ENCODE measurements around the gene SMIM38.
"Not testable (repeated sequence)": the region's sequence is repeated elsewhere in the genome, so short reads cannot be mapped to it uniquely, and the experiment has no call there.

SMIM38 gene

DNA sequence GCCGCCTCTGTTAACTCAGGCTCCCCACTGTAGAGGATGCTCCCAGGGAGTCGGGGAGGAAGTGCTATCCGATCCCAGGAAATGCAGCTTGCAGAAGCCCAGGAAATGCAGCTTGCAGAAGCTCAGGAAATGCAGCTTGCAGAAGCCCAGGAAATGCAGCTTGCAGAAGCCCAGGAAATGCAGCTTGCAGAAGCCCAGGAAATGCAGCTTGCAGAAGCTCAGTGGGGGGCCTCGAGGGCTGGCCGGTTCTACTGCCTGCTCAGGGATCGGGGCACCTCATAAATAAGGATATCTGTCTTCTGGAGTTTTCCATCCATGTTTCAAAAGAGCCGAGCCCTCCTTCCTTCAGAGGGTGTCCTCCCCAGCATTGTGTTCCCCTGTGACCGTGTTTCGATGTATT, 25.1 kb upstream of the SMIM38 start:
- H3K36me3 Mint-ChIP-seq = no peaks in the 10 kb centered on the region
- H3K4me1 Mint-ChIP-seq = peaks cover 6% of the 10 kb centered on the region
- no peak overlapping the region for H3K27ac Mint-ChIP-seq
- H3K4me3 Mint-ChIP-seq = no peak overlapping the region
- DNase-seq (ENCODE audit: low spot score in 2 of 2) (no peak), ATAC-seq (no peak)
- peaks cover 6% of the 10 kb centered on the region for H3K9me3 Mint-ChIP-seq

- no peaks in the 10 kb centered on the region for H3K36me3 Mint-ChIP-seq
These were observed 24.6 kb upstream of the SMIM38 start for GRCh38 chr11:69131121-69131566.

DNA sequence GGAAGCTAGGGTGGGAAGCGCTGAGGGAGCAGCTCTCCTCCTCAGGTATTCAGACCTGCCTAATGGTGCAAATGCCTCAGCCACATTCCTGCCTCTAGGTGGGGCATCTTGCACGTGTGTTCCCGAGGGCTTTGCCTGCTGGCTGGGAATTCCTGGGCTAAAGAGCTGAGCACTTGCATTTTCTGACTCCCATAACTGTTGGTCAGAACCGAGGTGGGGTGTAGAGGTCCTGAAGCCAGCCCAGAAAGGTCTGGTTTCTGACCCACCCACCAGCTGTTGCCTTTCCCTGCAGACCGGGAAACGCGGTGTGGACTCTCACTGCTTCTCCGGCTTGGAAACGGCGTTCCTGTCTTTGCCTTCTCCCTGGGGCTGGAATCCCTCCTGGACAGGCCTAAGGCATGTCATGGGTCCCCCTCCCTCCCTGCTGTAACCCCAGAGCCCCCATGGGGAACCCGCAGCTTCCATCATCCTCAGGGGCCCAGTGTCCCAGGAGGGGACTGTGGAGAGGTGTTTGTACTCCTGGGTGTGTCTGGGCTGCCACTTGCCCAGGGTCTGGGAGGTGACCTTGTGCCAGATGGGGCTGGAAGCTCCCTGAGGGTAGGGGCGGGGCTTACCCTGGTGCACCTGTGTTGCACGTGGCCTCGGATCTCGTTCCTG, 24.0 kb upstream of the SMIM38 start:
- Mint-ChIP-seq H3K36me3 (no peaks in the 10 kb centered on the region), H3K9me3 (peaks cover 6% of the 10 kb centered on the region), H3K4me3 (no peak overlapping the region), H3K4me1 (peaks cover 13% of the 10 kb centered on the region), H3K27ac (no peak overlapping the region)
- ATAC-seq (no peak), DNase-seq (ENCODE audit: low spot score in 2 of 2) (no peak)

More at GRCh38 chr11:69131121-69131566, 24.6 kb upstream of the SMIM38 start:
- ATAC-seq = no peak
- H3K9me3 Mint-ChIP-seq = peaks cover 6% of the 10 kb centered on the region
- peaks cover 11% of the 10 kb centered on the region for H3K4me1 Mint-ChIP-seq
- no peak overlapping the region for H3K4me3 Mint-ChIP-seq
- no peak for DNase-seq (ENCODE audit: low spot score in 2 of 2)
- H3K27ac Mint-ChIP-seq = no peak overlapping the region

DNA sequence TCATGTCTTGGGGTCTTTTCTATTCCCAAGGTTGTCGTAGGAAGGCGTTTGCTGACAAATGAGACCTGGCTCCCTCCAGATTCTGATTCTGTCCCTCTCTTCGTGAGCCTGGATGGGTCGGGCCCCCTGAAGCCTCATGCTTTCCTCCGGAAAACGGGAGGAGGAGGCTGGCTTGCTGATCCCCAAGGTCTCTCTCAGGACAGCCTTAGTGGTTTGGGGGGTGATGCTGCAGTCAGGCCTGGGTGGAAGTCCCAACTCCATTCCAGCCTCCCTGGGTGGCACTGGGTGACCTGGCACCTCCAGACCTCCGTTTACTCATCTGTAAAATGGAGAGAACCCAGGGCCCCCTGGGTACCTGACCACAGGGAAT, 23.4 kb upstream of the SMIM38 start:
- ATAC-seq (no peak), DNase-seq (ENCODE audit: low spot score in 2 of 2) (no peak)
- H3K27ac Mint-ChIP-seq = no peak overlapping the region
- peaks cover 6% of the 10 kb centered on the region for H3K9me3 Mint-ChIP-seq
- H3K36me3 Mint-ChIP-seq = no peaks in the 10 kb centered on the region
- no peak overlapping the region for H3K4me3 Mint-ChIP-seq
- peaks cover 13% of the 10 kb centered on the region for H3K4me1 Mint-ChIP-seq

- H3K27ac Mint-ChIP-seq = no peak overlapping the region
- H3K9me3 Mint-ChIP-seq = peaks cover 6% of the 10 kb centered on the region
- ATAC-seq = no peak
- no peak overlapping the region for H3K4me3 Mint-ChIP-seq
- peaks cover 13% of the 10 kb centered on the region for H3K4me1 Mint-ChIP-seq
- DNase-seq (ENCODE audit: low spot score in 2 of 2) = no peak
- no peaks in the 10 kb centered on the region for H3K36me3 Mint-ChIP-seq
These were observed 22.5 kb upstream of the SMIM38 start for GRCh38 chr11:69133251-69133650.

DNA sequence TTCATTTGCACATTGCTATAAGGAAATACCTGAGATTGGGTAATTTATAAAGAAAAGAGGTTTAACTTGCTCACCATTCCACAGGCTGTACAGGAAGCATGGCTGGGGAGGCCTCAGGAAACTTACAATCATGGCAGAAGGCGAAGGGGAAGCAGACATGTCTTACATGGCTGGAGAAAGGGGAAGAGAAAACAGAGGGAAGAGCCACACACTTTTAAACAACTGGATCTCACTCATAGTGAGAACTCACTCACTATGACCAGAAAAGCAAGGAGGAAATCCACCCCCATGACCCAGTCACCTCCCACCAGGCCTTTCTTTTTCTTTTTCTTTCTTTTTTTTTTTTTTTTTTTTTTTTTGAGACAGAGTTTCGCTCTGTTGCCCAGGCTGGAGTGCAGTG, 21.6 kb upstream of the SMIM38 start:
- H3K4me1 Mint-ChIP-seq = peaks cover 13% of the 10 kb centered on the region
- H3K9me3 Mint-ChIP-seq; H3K36me3 Mint-ChIP-seq; H3K4me3 Mint-ChIP-seq; H3K27ac Mint-ChIP-seq; DNase-seq (ENCODE audit: low spot score in 2 of 2): not testable (repeated sequence)
- peak; percentile 43 for ATAC-seq

DNA sequence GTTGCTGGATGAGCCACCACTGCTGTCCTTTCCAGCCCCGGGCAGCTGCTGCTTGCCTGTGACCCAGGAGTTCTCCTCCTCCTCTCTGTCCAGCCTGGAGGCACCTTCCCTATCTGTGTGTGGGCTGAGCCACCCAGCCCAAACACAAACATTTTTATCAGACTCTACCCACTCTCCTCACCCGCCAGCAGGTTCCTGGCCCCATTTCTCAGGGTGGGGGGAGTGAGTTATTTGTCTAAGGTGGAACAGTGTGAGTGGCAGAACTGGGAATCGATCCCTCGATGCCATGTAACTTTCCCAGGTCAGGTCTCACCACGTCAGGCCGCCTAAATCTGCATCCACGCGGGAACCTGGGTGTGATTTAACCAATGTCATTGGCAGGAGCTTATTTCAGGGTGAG, 20.8 kb upstream of the SMIM38 start:
- Mint-ChIP-seq H3K27ac (no peak overlapping the region), H3K9me3 (peaks cover 3% of the 10 kb centered on the region), H3K36me3 (no peaks in the 10 kb centered on the region), H3K4me1 (peaks cover 13% of the 10 kb centered on the region), H3K4me3 (no peak overlapping the region)
- ATAC-seq (no peak), DNase-seq (ENCODE audit: low spot score in 2 of 2) (no peak)

GRCh38 chr11:69135420-69136363, 20.0 kb upstream of the SMIM38 start:
- H3K27ac Mint-ChIP-seq = no peak overlapping the region
- H3K36me3 Mint-ChIP-seq = no peaks in the 10 kb centered on the region
- H3K4me3 Mint-ChIP-seq = no peak overlapping the region
- ATAC-seq (peak; percentile 54), DNase-seq (ENCODE audit: low spot score in 2 of 2) (no peak)
- H3K9me3 Mint-ChIP-seq = peaks cover 3% of the 10 kb centered on the region
- peaks cover 13% of the 10 kb centered on the region for H3K4me1 Mint-ChIP-seq

- H3K4me1 Mint-ChIP-seq = peaks cover 13% of the 10 kb centered on the region
- no peak overlapping the region for H3K27ac Mint-ChIP-seq
- H3K9me3 Mint-ChIP-seq = peaks cover 3% of the 10 kb centered on the region
- no peaks in the 10 kb centered on the region for H3K36me3 Mint-ChIP-seq
- no peak for DNase-seq (ENCODE audit: low spot score in 2 of 2)
- ATAC-seq = no peak
- no peak overlapping the region for H3K4me3 Mint-ChIP-seq
These were observed 19.3 kb upstream of the SMIM38 start for GRCh38 chr11:69136471-69136870.

GRCh38 chr11:69137151-69137844, 18.4 kb upstream of the SMIM38 start:
- H3K9me3 Mint-ChIP-seq = peaks cover 3% of the 10 kb centered on the region
- peaks cover 13% of the 10 kb centered on the region for H3K4me1 Mint-ChIP-seq
- no peaks in the 10 kb centered on the region for H3K36me3 Mint-ChIP-seq
- no peak overlapping the region for H3K4me3 Mint-ChIP-seq
- no peak overlapping the region for H3K27ac Mint-ChIP-seq
- no peak for ATAC-seq
- no peak for DNase-seq (ENCODE audit: low spot score in 2 of 2)

DNA sequence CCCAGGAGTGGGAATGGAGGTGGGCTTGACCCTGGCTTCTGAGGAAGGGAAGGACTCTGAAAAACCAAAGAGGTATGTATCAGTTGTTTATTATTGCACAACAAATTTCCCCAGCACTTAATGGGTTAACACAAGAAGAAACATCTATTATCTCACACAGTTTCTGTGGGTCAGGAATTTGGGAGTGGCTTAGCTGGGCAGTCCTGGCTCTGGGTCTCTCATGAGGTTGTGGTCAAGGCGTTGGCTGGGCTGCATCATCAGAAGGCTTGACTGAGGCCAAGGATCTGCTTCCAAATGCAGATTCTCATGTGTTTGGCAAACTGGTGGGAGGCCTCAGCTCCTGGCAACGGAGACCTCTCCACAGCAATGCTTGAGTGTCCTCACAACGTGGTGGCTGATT, 17.5 kb upstream of the SMIM38 start:
- no peak for DNase-seq (ENCODE audit: low spot score in 2 of 2)

GRCh38 chr11:69140161-69140560, 15.6 kb upstream of the SMIM38 start:
- ATAC-seq; H3K36me3 Mint-ChIP-seq; H3K9me3 Mint-ChIP-seq; H3K4me3 Mint-ChIP-seq; H3K27ac Mint-ChIP-seq; DNase-seq (ENCODE audit: low spot score in 2 of 2): not testable (repeated sequence)
- H3K4me1 Mint-ChIP-seq = peaks cover 19% of the 10 kb centered on the region

More for the DNA sequence above, 17.5 kb upstream of the SMIM38 start:
- Mint-ChIP-seq H3K4me1 (peaks cover 13% of the 10 kb centered on the region), H3K36me3 (no peaks in the 10 kb centered on the region), H3K9me3 (peaks cover 3% of the 10 kb centered on the region), H3K27ac (no peak overlapping the region), H3K4me3 (no peak overlapping the region)
- ATAC-seq = no peak

- peaks cover 19% of the 10 kb centered on the region for H3K4me1 Mint-ChIP-seq
- DNase-seq (ENCODE audit: low spot score in 2 of 2) (no peak), ATAC-seq (no peak)
- H3K36me3 Mint-ChIP-seq = no peaks in the 10 kb centered on the region
- no peak overlapping the region for H3K27ac Mint-ChIP-seq
- no peaks in the 10 kb centered on the region for H3K9me3 Mint-ChIP-seq
- no peak overlapping the region for H3K4me3 Mint-ChIP-seq
These were observed 15.1 kb upstream of the SMIM38 start for GRCh38 chr11:69140635-69141034.

GRCh38 chr11:69141742-69142141, 14.0 kb upstream of the SMIM38 start:
- Mint-ChIP-seq H3K9me3 (peaks cover 6% of the 10 kb centered on the region), H3K27ac (no peak overlapping the region), H3K4me3 (no peak overlapping the region), H3K4me1 (peaks cover 12% of the 10 kb centered on the region), H3K36me3 (no peaks in the 10 kb centered on the region)
- DNase-seq (ENCODE audit: low spot score in 2 of 2) (no peak), ATAC-seq (no peak)

- H3K36me3 Mint-ChIP-seq = no peaks in the 10 kb centered on the region
- no peak for ATAC-seq
- DNase-seq (ENCODE audit: low spot score in 2 of 2) = no peak
- no peak overlapping the region for H3K27ac Mint-ChIP-seq
- H3K9me3 Mint-ChIP-seq = peaks cover 7% of the 10 kb centered on the region
- H3K4me3 Mint-ChIP-seq = no peak overlapping the region
- H3K4me1 Mint-ChIP-seq = peaks cover 12% of the 10 kb centered on the region
These were observed 12.8 kb upstream of the SMIM38 start for GRCh38 chr11:69142895-69143294.
